GM20431 (cell line): Measurements from ENCODE around the gene RAB11FIP5.
"Not testable (repeated sequence)": the region's sequence is repeated elsewhere in the genome, so short reads cannot be mapped to it uniquely, and the experiment has no call there.

Experiments
- in situ Hi-C: fragments of 300-500 bp; cut with MseI, MboI; formaldehyde crosslinking; loops from one replicate; pipeline ENCODE4 v1.15.0; 2020; ENCODE audit warnings: low sequenced_read_pairs; ENCODE audit not compliant: unreplicated experiment

RAB11FIP5 gene

GRCh38 chr2:73110168-73111072 lies 2.3 kb downstream of the RAB11FIP5 start:
- in situ Hi-C loops = no loop called here

DNA sequence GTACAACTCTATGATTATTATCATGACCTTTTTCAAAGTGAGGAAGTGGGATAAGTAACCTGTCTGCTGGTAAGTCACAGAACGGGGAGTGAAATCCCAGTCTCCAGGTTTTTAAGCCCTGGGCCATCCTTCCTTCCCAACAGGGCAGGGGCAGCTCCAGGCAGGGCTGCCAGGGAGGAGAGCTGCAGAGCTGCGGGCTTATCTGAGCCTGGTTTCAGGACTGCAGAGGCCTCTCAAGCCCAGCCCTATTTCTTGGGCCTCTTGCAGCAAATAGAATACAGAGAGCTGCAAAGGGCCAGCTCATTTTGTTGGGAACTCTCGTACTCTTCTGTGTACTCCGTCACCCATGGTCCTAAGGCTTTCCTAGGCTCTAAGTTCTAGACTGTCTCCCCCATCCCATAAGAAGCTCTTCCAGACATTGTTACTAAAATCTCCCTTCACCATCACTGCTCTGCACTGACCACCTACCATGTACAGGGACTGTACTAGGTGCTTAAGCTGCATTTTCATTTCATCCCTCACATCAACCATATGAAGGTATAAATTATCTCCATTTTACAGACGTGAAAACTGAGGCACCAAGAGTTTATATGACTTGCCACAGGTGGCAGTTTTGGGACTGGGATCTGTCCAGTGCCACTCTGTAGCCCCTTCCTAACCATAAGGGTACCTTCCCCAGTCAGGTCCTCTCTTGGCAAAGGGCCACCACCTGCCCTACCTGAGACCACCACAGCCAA lies 3.1 kb downstream of the RAB11FIP5 start:
- in situ Hi-C loops = no loop called here

DNA sequence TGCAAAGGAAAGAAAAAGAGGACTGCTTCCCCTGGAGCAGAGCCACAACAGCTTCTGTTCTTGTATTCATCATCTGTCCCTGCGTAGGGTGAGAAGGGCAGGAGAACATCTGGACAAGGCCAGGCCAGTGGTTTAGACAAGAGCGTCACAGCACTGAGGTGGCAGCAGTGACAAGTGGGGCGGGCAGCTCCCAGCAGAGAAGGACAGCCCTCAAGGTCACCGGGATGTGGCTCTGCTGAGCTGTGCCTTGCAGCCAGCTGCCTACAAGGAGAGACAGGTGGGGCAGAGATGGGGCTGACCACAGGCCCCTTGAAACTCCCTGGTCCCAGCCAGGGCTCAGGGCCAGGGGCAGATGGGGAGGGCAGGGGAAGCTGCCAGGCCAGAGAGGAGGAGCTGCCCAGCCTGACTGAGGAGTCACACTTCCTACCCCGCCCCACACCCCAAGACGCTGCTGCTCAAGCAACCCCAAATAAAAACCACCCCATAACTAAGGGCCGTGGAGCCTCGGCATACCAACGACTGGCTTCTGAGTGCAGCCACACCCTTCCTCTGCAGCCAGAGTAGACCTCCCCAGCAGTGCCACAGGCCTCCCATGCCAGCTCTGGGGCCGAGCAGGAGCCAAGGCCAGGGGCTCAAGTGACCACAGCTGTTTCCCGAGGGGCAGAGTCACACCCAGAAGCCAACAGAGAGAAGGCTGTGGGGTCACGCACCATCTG lies 5.4 kb downstream of the RAB11FIP5 start:
- in situ Hi-C loops = no loop called here

GRCh38 chr2:73106791-73107190 lies 6.0 kb downstream of the RAB11FIP5 start:
- in situ Hi-C loops = no loop called here

GRCh38 chr2:73105511-73105971 lies 7.2 kb downstream of the RAB11FIP5 start:
- in situ Hi-C loops = no loop called here

GRCh38 chr2:73104933-73105332 lies 7.8 kb downstream of the RAB11FIP5 start:
- in situ Hi-C loops = no loop called here

- in situ Hi-C loops = no loop called here
Measured at GRCh38 chr2:73103018-73103542, 9.7 kb downstream of the RAB11FIP5 start.

GRCh38 chr2:73101626-73102256 lies 11.0 kb downstream of the RAB11FIP5 start:
- in situ Hi-C loops = no loop called here

- in situ Hi-C loops = no loop called here
Measured at GRCh38 chr2:73100956-73101355, 11.8 kb downstream of the RAB11FIP5 start.

- in situ Hi-C loops = no loop called here
Measured at GRCh38 chr2:73099486-73099885, 13.3 kb downstream of the RAB11FIP5 start.

DNA sequence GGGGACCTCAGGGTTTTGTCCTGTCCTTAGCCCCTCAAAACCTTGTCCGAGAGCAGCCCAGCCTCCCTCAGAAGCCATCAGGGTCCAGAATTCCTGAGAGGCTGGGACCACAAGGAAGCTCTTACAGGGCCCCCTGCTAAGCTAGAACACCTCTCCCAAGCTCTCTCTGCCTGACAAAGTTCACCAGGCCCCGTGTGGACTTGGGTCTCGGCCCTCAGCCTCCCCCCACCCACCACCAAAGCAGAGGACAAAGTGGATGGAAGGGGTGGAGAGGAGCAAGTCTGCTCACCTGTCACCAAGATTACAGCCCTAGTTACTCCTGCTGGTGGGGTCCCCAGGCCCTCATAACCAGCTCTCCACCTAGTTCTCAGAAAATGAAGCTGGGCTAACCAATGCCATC lies 16.8 kb downstream of the RAB11FIP5 start:
- in situ Hi-C loops = no loop called here

DNA sequence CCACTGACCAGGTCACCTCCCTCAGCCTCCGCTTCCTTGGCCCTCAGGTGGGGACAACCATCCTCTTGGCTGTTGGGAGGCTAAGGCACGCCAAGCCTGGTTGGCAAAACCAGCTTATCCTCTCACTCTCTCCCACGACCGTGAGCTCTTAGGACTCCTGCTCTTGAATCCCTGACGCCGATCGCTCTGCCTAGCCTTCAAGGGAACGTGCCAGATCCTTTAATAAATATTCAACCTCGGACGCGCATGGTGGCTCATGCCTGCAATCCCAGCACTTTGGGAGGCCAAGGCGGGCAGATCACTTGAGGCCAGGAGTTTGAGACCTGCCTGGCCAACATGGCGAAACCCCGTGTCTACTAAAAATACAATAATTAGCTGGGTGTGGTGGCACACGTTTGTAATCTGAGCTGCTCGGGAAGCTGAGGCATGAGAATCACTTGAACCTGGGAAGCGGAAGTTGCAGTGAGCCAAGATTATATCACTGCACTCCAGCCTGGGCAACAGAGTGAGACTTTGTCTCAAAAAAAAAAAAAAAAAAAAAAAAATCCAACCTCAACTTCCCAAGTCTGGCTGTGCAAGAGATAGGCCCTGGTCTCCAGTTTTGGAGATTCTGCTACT lies 19.0 kb downstream of the RAB11FIP5 start:
- in situ Hi-C loops = not testable (repeated sequence)

DNA sequence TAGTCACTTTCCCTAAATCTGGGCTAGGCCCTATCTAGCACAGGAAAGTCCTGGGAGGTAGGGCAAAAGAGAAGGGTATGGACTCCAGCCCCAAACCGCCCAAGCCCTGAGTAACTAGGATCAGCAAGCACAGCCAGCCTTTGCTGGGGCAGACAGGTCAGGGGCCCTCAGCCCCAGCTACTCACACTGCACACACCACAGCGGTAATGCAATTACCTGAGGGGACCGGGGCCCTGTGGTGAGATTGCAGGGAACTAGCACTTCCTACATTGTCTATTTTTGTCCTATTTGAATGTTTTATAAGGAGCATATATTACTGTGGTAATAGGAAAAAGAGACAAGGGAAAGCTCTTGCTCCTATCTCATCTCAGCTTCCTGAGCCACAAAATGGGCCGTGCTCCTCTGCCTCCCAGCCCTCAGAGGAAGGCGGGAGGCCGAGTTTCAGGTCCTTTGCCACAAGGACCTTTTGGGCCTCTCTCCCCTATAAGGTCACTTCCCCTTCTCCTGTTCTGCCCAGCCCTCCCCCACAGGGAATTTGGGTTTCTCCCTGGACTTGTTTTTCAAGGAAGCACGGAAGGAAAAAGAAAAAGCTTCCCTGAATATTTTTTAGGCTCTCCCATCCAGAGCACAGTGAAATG lies 20.5 kb downstream of the RAB11FIP5 start:
- in situ Hi-C loops = no loop called here

GRCh38 chr2:73091696-73092095 lies 21.1 kb downstream of the RAB11FIP5 start:
- in situ Hi-C loops = no loop called here

DNA sequence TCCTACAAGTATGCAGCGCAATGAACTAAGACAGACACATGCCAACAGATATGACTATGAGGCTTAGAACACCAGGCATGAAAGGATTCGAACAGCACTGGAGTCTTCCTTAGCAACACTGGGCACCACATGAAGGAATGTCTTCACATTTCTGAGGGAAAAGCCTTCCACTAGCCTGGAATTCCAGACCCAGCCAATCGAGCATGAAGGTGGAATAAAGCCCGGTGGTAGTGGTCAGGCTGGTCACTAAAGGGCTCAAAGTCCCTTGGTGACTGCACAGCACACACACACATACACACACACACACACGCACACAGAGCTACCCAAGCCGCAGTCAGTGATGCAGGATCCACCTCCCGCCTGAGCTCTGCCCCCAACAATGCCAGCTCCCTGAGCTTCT lies 21.6 kb downstream of the RAB11FIP5 start:
- in situ Hi-C loops = no loop called here

GRCh38 chr2:73089270-73090030 lies 23.3 kb downstream of the RAB11FIP5 start:
- in situ Hi-C loops = no loop called here

DNA sequence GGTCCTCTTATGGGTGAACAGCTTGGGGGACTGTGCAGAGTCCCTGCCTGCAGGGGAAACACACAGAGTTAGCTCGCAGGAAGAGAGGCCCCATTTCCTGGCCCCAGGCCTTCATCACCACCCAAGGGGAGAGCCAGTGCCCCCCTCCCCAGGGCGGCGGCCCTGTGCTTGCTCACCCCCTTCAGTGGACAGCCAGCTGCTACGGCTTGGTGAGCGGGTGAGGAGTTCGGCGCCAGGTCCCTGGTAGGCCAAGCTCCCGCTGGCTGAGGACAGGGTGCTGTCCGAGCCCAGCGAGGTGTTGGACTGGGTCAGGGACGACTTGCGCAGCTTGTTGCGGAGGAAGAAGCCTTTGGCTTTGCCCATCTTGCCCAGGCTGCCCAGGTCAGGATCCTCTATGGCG lies 24.0 kb downstream of the RAB11FIP5 start:
- in situ Hi-C loops = no loop called here

GRCh38 chr2:73088211-73088610 lies 24.5 kb downstream of the RAB11FIP5 start:
- in situ Hi-C loops = no loop called here
